GM21515 (cell line): ENCODE results near the gene EVI2A.
A peak's percentile ranks its signal among the peaks of the same experiment; 100 is the strongest.
"Not testable (repeated sequence)": the region's sequence is repeated elsewhere in the genome, so short reads cannot be mapped to it uniquely, and the experiment has no call there.

Experiments
- ATAC-seq: cut with Tn5 transposase; IDR thresholded peaks from one replicate; pipeline ENCODE4 v1.9.1; 2021; ENCODE audit not compliant: unreplicated experiment

Gene EVI2A, protein sequence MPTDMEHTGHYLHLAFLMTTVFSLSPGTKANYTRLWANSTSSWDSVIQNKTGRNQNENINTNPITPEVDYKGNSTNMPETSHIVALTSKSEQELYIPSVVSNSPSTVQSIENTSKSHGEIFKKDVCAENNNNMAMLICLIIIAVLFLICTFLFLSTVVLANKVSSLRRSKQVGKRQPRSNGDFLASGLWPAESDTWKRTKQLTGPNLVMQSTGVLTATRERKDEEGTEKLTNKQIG

GRCh38 chr17:31321481-31321880, at the start of gene EVI2A:
Gene EVI2A, minus strand, starts transcription at chr17:31321622. Its CDS starts 2,609 bp downstream, at chr17:31319013.
- ATAC-seq: no peak

GRCh38 chr17:31369266-31369665, 47.8 kb upstream of the EVI2A start:
- no peak for ATAC-seq

DNA sequence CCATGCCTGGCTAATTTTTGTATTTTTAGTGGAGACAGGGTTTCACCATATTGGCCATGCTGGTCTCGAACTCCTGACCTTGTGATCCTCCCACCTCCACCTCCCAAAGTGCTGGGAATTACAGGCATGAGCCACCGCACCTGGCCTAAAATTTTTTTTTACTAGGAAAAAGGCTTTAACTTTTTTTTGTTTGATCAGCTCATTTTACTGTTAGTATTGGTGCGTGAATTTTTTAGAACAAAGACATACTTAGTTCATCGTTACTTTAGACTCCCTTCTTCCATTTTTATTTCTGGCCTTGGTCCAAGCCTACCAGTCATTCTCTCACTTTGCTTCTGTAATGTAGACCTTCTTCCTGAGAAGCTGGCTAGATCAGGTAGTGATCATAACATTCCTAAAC, 44.7 kb upstream of the EVI2A start:
- no peak for ATAC-seq

DNA sequence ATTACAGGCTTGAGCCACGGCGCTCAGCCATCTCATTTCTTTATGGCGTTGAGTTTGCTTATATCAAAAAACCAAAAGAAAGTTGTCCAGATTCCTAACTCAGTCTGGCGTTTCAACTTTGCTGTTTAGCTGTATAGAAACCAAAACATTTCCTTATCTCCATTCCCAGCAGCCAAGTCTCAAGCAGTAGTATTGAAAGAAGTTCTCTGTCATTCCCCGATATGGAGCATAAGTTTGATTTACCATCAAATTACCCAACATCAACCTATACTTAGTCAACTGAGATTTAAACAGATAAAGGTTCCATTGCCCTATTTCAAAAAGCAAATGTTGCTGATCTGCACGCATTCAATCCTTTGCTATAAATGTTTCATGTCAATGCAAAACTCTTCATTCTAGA, 42.6 kb upstream of the EVI2A start:
- no peak for ATAC-seq

DNA sequence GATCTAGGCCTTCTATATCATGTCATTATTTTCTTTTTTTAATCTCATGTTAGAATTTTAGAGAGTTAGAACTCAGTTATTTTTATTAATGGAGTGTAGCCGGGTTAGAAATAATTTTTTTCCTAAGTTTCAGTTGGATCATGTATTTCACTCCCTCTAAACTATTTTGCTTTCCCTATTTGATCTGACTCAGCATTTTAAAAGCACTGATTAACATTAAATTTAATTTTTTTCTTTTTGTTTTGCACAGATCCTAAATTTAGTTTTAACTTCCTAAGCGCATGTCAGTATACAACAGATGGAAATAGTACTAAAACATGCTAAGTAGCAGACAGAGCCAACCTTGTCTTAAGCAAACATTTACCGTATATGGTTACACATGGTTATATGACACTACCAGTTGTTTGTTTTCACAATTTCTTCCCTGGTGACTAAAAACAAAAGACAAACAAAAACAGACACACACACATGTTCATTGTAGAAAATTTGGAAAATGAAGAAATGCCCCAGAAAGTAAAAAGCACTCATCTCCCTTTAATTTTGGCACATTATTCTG, 36.5 kb upstream of the EVI2A start:
- ATAC-seq: no peak

DNA sequence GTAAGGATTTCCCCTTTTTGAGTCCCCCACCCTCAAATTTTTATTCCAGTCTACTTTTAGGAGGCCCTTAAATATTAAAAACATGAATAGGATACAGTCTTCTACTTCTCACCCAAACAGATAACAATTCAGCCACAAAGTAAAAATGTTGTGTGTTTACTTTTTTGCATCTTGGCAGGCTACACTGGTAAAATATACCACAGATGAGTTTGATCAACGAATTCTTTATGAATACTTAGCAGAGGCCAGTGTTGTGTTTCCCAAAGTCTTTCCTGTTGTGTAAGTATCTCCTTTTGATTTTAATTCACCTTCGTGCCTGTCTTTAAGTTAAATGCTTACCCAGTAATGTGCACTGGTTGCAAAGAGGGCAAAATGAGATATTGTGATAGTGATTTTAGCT, 35.7 kb upstream of the EVI2A start:
- ATAC-seq: no peak

GRCh38 chr17:31355935-31356334, 34.5 kb upstream of the EVI2A start:
- ATAC-seq: no peak

- no peak for ATAC-seq
Observed at GRCh38 chr17:31349454-31349853, 28.0 kb upstream of the EVI2A start.

GRCh38 chr17:31345191-31345747, 23.8 kb upstream of the EVI2A start:
- ATAC-seq: not testable (repeated sequence)

GRCh38 chr17:31339906-31340661, 18.7 kb upstream of the EVI2A start:
- ATAC-seq: no peak

DNA sequence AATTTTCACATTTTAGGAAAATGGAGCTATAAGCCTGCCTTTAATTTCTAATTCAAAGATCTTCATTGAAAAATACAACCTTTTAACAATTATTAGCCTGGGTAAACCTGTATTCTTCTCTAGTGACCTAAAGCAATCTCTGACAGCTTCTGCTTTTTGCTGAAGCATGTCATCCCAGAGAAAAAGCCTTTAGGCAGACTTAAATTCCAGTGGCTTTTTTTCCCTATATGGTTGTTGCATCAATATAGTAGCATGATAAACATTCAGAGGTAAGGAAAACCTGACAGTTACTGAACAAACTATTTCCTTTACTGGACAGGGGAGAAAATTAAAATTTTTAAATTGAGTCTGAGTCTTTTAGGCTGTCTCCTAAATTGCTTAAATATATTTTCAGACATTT, 7.8 kb upstream of the EVI2A start:
- ATAC-seq: no peak

- ATAC-seq: no peak
Observed at GRCh38 chr17:31328160-31328535, 6.7 kb upstream of the EVI2A start.

DNA sequence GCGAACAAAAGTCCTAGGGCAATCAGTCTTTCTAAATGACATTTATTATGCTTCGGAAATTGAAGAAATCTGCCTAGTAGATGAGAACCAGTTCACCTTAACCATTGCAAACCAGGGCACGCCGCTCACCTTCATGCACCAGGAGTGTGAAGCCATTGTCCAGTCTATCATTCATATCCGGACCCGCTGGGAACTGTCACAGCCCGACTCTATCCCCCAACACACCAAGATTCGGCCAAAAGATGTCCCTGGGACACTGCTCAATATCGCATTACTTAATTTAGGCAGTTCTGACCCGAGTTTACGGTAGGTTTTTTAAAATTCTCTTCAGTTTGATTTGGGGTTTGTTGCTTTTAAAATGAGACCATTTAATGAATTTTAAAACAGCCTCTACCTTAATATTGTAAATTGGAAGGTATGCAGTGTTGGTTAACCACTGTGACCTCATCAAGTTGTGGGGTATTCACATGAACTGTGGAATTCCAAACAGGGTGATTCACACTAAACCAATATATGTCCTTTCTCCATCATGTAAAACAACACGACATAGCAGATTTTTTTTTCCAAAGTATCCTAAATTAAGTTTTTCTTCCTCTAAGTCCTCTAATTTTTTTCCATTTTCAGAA, 6.2 kb upstream of the EVI2A start:
- ATAC-seq: no peak

- no peak for ATAC-seq
Observed at GRCh38 chr17:31323551-31323950, 2.1 kb upstream of the EVI2A start.

DNA sequence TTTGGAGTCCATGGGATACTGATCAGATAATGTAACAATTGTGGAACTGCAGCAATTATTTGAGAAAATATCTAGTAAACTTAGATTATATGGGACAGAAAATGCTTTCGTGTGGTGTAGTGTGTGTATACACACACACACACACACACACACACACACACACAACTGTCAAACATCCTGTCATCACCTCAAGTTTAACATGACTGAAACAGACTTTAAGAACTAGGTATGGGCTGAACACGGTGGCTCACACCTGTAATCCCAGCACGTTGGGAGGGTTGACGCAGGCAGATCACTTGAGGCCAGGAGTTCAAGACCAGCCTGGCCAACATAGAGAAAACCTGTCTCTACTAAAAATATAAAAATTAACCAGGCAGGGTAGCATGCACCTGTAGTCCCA, 544 bp upstream of the EVI2A start:
- no peak for ATAC-seq

DNA sequence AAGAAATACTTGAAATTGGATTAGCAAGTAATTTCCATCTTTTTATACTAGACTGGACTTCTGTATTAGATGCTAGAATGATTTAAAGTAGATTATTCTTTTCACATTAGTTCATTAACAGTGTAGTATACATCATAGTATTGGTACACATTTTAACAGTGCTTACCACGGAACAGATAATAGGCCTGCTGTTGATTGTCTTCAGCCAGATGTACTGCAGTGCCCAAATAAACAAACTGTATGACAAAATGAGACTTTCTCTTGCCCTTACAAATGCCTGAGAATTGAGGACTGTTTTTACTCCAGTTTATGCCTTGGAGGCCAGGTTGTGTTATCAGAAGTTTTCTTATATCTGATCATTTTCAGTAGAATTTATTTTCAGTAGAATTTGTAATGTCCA, 631 bp downstream of the EVI2A start:
- ATAC-seq: no peak

DNA sequence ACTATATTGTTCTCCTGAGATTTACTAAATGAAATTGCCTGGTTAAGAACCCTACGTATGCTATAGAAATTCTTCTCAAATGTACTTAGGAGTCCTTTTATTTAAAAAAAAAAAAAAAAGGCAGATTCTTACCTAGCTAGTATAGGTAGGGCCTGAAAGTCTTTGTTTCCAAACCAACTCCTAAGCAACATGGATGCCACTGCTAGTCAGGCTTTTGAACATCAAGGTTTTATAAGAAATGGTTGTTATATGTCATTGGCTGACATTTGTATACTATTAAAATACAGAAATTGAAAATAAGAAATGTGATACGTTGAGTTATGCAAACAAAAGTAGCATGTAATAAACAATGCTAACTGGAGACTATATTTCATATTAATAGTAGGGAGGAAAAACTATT, 1.2 kb downstream of the EVI2A start:
- no peak for ATAC-seq

- ATAC-seq: peak; percentile 4
Observed at GRCh38 chr17:31318851-31319661, 2.4 kb downstream of the EVI2A start.

DNA sequence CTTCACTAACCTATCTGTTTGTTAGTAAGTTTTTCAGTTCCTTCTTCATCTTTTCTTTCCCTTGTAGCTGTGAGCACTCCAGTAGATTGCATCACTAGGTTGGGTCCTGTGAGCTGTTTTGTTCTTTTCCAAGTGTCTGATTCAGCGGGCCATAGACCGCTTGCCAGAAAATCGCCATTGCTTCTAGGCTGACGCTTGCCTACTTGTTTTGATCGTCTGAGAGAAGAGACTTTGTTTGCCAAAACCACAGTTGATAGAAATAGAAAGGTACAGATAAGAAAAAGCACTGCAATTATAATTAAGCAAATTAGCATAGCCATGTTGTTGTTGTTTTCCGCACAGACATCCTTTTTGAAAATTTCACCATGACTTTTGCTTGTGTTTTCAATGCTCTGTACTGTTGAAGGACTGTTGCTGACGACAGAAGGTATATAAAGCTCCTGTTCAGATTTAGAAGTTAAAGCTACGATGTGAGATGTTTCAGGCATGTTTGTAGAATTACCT, 3.1 kb downstream of the EVI2A start:
- ATAC-seq: peak; percentile 32

DNA sequence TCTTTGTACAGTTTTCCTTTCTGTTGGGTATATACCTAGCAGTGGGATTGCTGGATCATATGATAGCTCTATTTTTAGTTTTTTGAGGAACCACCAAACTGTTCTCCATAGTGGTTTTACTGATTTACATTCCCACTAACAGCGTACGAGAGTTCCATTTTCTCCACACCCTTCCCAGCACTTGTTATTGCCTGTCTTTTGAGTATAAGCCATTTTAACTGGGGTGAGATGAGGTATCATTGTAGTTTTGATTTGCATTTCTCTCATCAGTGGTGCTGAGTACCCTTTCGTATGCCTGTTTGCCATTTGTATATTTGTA, 6.7 kb downstream of the EVI2A start:
- no peak for ATAC-seq
